Measurements from ENCODE around the gene CSRNP3.

Gene CSRNP3, protein sequence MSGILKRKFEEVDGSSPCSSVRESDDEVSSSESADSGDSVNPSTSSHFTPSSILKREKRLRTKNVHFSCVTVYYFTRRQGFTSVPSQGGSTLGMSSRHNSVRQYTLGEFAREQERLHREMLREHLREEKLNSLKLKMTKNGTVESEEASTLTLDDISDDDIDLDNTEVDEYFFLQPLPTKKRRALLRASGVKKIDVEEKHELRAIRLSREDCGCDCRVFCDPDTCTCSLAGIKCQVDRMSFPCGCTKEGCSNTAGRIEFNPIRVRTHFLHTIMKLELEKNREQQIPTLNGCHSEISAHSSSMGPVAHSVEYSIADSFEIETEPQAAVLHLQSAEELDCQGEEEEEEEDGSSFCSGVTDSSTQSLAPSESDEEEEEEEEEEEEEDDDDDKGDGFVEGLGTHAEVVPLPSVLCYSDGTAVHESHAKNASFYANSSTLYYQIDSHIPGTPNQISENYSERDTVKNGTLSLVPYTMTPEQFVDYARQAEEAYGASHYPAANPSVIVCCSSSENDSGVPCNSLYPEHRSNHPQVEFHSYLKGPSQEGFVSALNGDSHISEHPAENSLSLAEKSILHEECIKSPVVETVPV

GRCh38 chr2:165469417-165469816, at the start of gene CSRNP3:
Gene CSRNP3 (plus strand): TSS chr2:165469698. CDS start chr2:165595066, 125,368 bp downstream.
- peak; percentile 84 for DNase-seq

- DNase-seq: no peak
These were observed 49.3 kb upstream of the CSRNP3 start for GRCh38 chr2:165420231-165420630.

DNA sequence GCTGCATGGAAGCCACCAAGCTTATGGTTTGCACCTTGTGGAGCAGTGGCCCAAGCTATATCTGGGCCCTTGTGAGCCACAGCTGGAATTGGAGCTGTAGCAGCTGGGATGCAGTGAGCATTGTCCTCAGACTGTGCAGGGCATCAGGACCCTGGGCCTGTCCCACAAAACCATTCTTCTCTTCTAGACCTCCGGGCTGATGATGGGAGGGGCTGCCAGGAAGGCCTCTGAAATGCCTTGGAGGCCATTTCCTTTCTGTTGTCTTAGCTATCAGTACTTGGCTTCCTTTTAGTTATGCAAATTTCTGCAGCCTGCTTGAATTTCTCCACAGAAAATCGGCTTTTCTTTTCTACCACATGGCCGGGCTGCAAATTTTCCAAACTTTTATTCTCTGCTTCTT, 46.4 kb upstream of the CSRNP3 start:
- DNase-seq: no peak

GRCh38 chr2:165425556-165425955, 43.9 kb upstream of the CSRNP3 start:
- DNase-seq: no peak

DNA sequence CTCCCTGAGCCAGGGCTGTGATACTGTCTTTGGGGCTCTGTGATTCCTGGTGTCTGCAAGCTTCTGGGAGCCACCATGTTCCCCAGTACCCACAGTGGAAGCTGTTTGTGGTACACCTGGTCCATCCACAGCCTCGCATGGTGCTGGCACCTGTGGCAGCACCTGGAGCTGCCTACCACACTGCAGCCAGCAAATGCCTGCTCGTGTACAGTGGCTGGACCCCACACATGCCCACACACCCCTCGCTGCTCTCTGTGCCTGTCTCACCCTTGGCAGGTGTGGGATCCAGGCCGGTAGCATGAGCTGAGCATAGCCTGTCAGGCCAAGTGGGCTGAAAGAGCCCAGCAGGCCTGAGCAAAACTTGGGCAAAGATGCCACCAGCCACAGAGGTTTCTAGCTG, 41.8 kb upstream of the CSRNP3 start:
- no peak for DNase-seq

- no peak for DNase-seq
These were observed 40.6 kb upstream of the CSRNP3 start for GRCh38 chr2:165428926-165429325.

- DNase-seq: no peak
These were observed 38.5 kb upstream of the CSRNP3 start for GRCh38 chr2:165431014-165431413.

- no peak for DNase-seq
These were observed 37.1 kb upstream of the CSRNP3 start for GRCh38 chr2:165432234-165432966.

DNA sequence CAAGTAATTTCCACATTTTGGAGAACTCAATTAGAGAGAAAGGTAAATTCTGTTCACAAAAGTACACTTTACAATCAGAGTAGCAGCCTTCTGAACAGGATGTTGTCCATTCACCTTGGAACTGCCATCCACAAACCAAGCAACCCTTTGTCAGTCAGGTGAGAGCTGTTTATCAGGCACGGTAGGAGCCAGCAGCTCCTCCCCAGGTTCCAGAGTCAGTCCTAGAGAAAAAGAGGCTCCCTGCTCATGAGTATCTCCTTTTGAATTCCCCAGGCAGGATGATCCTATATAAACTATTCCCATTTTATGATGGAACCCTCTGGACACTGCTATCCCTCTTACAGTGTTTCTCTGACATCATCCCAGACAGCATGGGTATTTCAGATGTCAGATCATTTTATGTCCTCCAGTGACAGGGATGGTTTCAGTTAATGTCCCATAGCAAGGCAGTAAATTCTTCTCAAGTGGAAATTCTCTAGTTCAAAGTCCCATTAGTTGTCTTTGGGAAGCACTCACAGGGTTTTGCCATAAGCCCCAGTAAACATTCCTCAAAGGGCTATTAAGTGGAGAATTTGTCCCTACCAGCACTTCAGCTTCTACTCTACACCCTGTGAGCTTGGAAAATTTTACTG, 34.5 kb upstream of the CSRNP3 start:
- no peak for DNase-seq

GRCh38 chr2:165435611-165436010, 33.9 kb upstream of the CSRNP3 start:
- no peak for DNase-seq

DNA sequence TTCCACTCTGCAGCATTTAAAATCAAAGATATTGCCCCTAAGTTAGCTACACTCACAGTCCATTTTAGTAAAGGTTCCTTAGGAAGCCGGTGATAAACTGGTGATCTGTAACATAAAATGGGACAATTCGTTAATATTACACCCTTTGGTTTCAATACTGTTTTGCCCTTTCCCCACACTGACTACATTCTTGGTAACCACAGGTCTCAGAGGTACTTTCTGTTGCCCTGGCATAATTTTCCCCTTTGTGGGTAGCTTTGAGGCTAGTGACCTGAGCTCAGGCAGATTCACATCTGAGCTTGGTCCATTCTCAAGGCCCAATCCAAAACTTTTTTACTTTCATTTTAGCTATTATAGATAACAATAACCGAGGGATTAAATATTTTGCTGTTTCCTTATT, 32.9 kb upstream of the CSRNP3 start:
- no peak for DNase-seq

DNA sequence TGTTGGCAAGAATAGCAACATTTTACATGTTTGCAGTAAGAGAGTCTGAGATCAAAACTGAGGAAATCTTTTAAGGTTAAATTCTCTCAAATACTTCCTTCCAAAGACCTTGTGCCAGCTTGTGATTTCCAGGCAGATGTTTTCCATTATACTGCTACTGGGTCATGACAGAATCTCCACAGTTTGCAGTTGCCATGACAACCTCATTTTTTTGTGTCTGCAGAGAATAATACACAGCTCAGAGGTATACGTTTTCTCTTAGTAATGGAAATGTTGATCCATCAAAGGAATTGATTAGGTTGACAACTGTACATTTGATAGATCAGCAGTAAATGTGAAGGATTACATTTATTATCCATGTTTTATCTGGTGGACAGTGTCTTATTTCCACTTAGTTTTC, 29.1 kb upstream of the CSRNP3 start:
- no peak for DNase-seq

DNA sequence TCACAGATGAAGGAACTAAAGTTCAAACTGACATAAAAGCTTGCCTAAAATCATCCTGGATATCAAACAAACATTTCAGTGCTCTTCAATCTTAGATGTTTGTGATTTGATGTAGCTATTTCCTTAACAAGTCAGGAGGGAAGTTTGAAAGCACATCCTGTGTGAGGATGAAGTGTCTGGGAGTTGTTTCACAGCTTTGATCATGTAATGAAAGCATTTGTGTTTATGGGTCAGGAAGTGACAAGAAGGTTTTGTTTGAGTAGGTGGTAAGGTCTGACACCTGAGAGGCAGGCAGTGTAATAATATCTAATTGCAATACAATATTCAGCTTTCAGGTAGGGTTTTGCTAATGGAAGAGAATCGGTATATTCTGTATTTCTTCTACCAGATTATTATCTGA, 26.0 kb upstream of the CSRNP3 start:
- no peak for DNase-seq

DNA sequence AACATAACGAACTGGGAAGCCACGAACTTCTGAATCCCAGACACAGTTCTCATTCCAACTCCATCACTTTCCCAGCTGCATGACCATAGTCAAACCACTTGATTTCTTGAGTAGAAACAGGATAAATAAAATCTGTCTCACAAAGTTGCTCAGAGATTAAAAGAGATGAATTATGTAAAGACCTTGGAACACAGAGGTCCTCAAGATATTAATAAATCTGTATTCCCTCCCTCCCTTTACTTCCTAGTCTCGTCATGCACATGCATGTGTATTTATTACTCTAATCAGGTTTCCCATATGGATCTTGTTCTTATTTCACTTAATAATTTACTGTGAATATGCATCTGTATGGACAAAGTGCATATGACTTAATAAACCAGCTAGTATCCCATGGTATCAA, 21.1 kb upstream of the CSRNP3 start:
- no peak for DNase-seq

GRCh38 chr2:165450156-165450555, 19.3 kb upstream of the CSRNP3 start:
- no peak for DNase-seq

- no peak for DNase-seq
These were observed 17.2 kb upstream of the CSRNP3 start for GRCh38 chr2:165452327-165452726.

DNA sequence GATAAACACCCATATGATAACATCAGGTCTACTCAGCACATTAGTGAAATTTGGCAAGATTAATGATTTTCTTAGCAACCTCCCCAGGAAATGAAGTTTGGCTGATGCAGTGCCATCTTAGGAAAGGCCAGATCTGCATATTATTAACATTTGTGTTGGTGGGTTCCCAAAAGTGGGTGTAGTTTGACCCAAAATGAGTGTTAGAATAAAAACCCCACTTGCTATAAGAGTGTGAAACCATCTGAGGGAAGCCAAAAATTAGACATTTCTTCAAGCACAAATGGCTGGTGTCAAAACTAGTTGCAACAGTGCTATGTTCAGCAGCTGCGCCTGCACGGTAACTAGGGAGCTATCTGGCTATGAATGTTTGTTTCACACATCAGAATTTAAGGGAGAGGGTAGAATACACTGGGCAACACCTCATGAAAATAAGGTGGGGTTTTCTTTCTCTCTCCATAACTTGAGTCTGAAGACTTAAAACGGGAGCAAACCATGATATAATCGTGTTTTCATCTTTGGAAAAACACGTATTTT, 15.9 kb upstream of the CSRNP3 start:
- DNase-seq: no peak

DNA sequence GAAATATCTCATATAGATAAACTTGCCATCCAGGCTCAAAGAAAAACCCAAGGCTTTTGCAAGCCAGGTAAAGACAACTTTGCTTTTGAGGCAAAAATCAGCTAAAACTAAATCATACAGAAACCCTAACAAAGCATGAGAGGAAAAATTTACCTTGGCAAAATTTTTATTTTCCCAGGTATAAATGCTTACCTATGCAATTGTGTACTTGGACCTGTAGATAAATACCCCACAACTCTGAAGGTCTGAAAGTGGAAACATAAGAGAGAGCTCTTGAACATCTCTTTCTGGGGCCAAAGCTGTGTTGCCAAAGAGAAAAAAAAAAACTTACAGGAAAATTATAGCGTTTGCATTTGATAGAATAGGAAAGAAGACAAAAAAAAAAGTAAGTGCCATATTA, 14.6 kb upstream of the CSRNP3 start:
- no peak for DNase-seq

DNA sequence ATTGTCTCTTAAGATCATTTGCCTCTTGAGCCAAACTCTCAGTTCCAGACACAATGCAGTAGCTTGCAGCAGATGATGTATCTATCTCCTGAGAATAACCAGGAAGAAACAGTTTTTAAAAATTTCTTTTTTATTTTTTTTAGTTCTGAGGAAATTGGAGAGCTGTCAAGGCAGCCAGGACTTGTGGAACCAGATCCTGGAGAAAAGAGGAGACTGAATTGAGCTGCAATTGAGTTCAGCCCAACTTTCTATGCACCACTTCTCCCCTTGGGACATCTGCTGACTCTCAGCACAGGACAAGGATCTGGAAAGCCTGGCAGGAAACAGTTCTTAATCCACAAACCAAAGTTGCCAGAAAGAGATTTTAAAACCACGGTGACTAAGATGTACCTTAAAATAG, 13.5 kb upstream of the CSRNP3 start:
- no peak for DNase-seq

DNA sequence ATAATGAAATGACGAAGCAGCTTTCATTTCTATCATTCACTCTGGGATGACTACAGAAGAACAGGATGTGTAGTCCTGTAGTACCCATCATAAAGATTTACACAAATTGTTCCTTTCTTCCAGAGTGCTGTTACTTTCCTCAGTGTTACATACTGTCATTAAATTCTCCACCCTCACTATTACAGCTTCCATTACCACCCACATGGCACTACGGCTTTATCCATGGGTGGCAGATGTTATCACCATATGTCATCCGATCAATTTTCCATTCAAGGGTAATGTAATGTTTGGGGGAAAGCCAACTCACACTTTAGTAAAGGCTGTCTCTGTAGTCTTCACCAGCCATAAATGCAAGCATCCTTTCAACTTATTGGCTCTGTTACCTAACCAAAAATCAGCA, 7.1 kb upstream of the CSRNP3 start:
- DNase-seq: peak; percentile 84

DNA sequence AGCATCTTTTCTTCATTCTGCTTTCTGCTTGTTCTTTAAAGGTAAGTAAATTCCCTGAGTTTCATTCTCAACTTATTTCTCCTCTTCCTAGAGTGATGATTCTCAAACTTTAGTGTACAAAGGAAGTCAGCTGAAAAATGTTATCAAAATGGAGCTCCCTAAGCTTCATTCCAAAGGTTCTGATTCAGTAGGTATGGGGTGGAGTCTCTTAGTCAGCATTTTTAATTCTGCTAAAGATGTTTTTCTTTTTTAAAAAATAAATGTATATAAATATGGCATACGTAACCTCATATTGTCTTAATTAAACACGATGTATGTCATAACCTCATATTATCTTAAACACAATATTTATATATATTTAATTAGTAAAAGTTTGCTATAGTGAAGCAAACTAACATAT, 3.1 kb upstream of the CSRNP3 start:
- DNase-seq: no peak

DNA sequence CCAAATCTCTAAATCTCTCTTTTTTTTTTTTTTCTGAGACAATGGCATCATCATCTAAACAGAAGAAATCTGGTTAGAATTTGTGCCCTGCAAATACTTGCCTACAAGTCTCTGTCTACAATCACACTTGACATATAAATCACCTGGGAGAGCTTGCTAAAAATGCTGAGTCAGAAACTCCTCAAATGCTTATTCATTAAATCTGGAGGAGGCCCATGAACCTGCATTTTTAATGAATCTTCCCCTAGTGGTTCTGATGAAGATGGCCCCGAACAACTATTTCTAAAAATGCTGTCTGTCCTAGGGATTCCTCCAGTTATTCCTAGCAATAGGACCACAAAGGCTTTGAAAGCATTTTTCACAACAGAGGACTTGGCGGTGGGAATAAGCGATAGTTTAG, 1.6 kb upstream of the CSRNP3 start:
- no peak for DNase-seq

GRCh38 chr2:165470361-165470760, 863 bp downstream of the CSRNP3 start:
- no peak for DNase-seq

Measured in NCI-H1092 (cell line).